Activated CD8-positive, alpha-beta memory T cell treated with anti-CD3 and anti-CD28 coated beads for 24 hours (primary cell): ENCODE data around the gene C17orf67.
A peak's percentile ranks its signal among the peaks of the same experiment; 100 is the strongest.

ENCODE experiments used
- DNase-seq: peaks from one replicate; pipeline ENCODE4 v3.0.0-alpha.2; 2020

The C17orf67 gene

DNA sequence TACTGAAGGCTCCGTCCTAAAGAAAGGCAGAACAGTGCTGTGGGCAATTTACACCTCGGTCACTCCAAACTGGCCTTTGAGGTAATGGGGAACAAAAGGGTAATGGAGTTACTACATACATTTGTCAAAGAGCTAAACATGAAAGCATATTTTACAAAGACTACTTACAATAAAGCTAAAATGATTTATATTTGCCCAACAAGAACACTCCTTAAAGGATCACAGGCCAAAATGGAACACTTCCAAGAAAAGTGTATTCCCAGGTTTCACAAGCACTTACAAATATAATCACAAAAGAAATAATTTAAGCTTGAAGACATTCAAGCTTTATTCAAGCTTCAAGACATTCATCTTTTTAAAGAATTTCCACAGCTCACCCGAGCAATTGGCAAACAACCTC, 29.3 kb downstream of the C17orf67 start:
- no peak for DNase-seq

DNA sequence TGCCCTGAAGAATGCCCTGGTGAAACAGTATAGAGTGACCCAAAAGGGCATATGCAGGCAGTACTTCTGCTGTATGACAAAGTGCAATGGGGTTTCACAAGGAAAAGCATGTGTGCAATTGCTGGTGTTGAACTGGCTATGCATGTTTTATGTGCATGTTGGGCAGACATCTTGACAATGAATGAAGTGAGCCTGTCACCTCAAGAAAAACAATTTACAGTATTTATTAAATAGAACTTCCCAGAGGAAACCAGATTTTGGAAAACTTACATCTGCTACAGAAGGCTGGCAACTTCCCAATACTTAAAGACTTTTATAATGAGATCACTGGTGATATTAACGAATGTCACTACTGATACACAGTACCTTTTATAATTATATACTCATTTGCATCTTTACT, 30.6 kb downstream of the C17orf67 start:
- no peak for DNase-seq

- DNase-seq: no peak
Observed at GRCh38 chr17:56801459-56802178, 32.1 kb downstream of the C17orf67 start.

GRCh38 chr17:56798916-56799315, 34.8 kb downstream of the C17orf67 start:
- no peak for DNase-seq

GRCh38 chr17:56796536-56796935, 37.2 kb downstream of the C17orf67 start:
- no peak for DNase-seq

DNA sequence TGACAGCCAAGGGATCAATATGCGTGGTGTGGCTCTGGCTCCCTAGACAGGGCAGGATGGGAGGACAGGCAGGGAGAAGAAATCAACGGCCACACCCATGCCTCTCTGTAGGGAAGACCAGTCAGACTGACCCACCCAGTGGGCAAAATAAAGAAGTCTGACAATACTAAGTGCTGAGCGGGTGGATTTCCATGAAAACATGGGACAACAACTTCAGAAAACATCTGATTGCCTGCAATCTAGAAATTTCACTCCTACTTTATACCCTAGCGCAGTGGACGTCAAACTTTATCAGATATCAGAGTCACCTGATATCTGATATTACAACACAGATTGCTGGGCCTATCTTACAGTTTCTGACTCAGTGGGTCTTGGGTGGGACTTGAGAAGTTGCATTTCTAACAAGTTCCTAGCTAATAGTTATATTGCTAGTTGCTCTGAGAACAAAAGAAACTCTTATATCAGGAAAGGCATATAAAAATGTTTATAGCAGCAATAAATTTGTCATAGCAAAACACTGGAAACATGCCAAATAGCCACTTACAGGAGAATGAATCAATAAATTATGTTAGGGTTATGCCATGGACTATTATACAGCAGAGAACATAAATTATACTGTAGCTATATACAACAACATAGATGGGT, 38.4 kb downstream of the C17orf67 start:
- DNase-seq: no peak

DNA sequence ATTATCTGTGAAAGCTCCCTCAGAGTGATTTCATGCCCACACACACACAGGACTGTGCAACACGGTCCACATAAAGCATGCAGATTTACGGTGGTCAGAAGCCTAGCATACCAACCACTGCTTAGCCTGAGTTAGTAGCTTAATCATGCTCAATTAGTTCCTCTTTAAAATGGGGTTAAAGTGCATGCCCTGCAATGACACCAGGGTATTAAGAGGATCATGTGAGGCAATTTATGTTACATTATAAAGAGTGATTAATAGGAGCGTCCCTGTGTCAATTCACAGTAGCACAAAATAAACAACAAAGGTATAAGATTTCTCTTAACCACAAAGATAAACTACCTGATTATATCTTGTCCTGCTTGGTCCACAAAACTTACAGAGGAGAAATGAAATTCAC, 39.8 kb downstream of the C17orf67 start:
- no peak for DNase-seq

GRCh38 chr17:56793531-56793930, 40.2 kb downstream of the C17orf67 start:
- no peak for DNase-seq

- no peak for DNase-seq
Observed at GRCh38 chr17:56792267-56792666, 41.5 kb downstream of the C17orf67 start.

DNA sequence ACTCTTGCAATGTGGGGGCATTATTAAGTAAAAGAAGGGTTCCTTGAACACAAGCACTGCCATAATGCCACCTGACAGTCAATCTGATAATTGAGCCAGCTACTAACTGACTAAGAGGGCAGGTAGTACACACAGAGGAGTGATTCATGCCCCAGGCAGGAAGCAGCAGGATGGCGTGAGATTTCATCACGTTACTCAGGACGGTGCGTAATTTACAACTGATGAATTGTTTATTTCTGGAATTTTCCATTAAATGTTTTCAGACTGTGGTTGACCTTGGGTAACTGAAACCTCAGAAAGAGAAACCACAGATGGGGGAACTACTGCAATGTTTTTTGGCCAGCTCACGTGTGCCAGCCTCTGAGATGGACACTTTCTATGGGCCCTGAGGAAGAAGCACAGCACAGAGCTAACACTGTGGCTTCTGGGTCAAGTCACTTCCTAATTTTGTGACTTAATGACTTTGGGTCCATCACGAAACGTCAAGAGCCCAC, 46.7 kb downstream of the C17orf67 start:
- DNase-seq: peak; percentile 61

- peak; percentile 57 for DNase-seq
Observed at GRCh38 chr17:56785997-56786680, 47.6 kb downstream of the C17orf67 start.

DNA sequence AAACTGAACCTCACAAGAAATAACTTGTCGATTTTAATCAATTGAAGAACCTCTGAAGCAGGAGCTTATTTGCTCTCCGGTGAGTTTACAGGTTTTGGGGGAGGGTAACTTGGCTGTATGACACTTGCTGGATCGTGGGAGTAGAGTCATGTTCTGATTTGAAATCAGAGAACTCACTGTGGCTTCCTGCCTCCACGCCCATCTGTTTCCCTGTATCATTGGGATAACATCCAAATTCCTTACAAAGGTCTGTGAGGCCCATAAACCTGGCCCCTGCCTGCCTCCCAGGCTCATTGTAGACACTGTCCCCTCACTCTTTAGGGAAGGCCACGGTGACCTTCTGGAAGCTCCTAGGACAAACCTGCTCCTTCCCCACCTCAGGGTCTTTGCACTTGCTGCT, 48.3 kb downstream of the C17orf67 start:
- no peak for DNase-seq

DNA sequence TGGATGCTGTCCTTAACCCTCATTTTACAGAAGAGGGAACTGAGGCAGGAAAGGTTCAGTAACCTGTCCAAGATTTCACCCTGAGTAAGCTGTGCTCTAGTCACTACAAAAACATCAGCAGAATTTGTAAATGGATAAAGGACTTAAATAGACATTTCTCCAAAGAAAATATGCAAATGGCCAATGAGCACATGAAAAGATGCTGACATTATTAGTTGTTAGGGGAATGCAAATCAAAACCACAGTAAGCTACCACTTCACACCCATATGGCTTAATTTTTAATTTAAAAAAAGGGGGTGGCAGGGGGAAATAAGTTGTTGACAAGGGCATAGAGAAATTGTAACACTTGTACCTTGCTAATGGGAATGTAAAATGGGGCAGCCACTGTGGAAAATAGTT, 51.4 kb downstream of the C17orf67 start:
- DNase-seq: no peak

DNA sequence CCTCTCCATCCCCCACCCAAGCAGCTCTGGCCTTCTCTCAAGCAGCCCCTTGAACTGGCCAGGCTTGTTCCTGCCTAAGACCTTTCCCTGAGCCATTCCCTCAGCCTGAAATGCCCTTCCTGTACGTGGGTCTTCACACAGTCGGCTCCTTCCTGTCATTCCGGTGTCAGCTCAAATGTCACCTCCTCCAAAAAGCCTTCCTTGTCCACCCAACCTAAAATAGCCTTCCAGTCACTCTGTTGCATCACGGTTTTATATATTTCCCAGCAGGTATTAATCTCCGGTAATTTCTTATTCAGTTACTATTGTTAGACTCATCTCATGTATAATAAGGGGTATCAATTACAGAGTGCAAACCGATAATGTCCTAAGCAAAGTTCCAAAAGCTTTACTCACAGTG, 51.8 kb downstream of the C17orf67 start:
- no peak for DNase-seq

DNA sequence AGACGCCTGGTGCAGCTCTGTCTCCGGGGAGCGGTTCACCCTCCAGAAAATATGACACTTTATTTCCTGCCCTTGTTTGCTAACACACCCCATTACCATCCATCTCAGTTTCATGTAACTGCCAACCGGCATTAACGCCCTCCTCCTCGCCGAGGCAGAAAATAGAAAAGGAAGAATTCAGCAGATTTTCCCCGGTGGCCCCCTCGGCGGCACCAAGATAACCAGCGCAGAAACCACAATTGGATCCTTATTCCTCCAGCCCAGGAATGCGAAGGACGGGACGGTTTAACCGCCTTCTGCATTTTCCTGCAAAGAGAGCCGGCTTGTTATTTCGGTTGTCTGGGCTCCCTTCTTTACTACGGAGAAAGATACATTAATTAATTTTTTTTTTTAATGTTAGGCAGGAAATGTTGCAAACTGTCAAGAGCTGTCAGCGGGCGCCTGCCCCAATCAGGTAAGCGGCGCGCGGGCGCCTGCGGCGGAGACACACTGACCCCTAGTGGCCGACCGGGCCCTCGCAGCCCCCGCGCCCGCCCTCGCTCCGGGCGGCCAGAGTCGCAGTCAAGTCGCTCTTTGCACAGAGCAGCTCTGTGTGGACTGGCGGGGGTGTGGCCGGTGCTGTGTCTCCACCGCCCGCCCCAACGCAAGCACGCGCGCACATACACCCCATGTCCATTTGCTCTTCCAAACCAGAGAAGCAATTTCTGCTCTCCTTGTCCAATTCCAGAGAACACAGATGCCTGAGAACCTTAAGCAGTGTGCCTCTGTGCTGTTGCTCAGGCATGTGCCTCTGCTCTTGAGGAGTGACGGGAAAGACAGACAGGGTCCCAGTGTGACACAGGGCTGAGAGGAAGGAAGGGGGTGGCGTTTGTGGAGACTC, 53.6 kb downstream of the C17orf67 start:
- peak; percentile 95 for DNase-seq

GRCh38 chr17:56779322-56779721, 54.4 kb downstream of the C17orf67 start:
- no peak for DNase-seq

GRCh38 chr17:56778898-56779297, 54.8 kb downstream of the C17orf67 start:
- no peak for DNase-seq

DNA sequence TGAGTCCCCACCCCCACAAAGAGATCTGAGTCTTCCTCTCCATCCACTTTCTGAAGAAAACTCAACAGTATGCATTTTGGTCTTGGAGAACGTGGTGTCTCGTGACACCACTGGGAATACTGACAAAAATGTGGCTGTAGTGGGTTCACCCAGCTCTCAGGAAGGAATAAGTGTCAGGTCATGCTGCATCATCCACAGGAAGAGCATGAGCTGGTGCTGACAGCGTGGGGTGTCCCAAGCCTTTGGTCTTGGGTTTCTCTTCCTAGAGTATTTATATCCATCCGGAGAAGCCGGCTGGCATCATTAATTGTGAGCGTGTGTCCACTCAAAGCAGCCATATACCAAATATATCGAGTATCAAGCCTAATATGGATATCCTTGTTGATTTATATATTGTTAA, 55.9 kb downstream of the C17orf67 start:
- DNase-seq: no peak

DNA sequence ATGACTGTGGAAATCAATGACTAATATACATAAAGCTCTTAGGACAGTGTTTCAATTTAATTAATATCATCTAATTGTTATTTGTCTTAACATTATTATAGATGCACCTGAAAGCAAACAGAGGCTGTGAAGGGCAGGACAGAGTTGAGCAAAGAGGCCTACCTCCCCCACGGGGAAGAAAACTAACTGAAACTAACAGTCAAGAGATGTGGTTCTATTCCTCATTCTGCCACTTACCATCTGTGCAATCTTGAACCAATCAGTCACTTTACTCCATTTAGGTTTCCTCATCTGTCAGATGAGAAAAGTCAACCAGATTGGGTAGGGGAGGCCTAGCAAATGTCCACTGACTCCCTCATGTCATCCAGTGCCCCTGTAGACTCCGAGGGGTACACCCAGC, 59.1 kb downstream of the C17orf67 start:
- no peak for DNase-seq

DNA sequence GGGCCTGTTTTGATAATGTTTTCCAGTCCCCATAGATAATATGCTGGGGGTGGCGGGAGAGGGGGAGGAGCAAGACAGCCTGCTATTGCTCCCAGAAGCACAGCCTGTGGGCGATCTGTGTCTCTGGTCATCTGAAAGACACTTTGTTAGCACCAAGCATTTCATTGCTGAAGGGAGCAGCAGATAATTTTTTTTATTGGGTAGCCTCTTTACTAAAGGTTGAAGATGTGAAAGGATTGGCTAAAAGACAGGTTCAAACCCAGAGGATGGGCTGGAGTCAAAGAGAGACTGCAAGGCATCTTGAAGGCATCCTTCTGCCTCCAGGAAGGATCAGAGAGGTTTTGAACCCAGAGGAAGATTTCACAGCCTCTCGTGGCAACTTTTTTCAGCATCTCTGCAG, 60.6 kb downstream of the C17orf67 start:
- DNase-seq: no peak

- DNase-seq: no peak
Observed at GRCh38 chr17:56772442-56772841, 61.3 kb downstream of the C17orf67 start.

DNA sequence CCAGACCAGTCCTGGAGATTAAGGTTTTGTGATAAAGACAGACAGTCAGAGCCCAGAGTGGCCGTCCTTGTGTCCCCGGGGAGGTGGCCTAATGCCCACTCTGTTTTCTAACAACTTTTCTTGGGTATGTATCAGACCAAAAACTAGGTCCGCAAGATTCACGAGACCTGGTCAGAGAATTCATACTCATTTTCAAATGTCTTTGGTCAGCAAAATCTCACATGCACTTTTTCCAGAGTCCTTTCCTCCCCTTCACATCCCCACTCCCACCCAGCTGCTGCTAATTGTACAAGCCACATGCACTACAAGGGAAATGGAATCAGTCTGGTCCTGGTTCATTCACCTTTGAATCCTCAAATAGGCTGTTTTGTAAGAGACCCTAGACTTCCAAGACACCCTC, 61.7 kb downstream of the C17orf67 start:
- no peak for DNase-seq

DNA sequence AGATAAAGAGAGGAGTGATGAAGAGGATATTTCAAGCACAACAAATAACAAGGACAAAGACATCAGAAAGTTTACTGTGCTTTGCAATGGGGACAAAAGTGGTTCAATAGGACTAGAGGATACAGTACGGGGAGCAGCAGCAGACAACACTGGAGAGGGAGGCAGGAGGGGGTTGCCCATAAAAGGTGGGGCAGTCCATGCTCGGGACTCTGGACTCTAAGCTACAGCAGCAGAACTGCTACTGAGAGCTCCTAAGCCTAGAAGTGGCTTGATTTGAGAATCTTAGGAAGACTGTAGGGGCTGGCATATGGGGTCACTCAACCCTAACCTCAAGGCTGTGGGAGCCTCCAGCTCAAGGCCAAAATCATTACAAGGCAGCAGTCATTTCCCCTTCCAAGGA, 62.2 kb downstream of the C17orf67 start:
- no peak for DNase-seq
